ENCODE data around the gene CTNNBL1.

The CTNNBL1 gene

GRCh38 chr20:37745553-37745952 lies 51.7 kb downstream of the CTNNBL1 start:
- no peak for DNase-seq

- no peak for DNase-seq
Observed at GRCh38 chr20:37748015-37748414, 54.2 kb downstream of the CTNNBL1 start.

DNA sequence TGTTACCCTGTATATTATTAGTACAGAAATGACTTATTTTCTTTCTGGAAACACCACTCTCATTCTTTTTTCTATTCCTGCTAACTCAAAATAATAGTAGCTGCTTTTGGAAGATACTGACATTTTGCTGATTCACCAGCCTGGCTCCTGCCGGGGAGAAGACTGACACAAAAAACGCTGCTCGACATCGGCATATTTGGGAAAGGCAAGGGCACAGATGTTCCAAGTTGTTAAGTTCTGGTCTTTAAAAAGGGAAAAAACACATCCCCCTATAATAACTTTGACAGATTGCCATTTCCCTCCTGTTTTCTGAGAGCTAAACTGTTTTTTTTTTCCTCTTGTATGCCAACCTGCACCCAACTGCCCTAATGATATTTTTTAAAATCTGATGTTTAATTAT lies 55.4 kb downstream of the CTNNBL1 start:
- peak; percentile 90 for DNase-seq

DNA sequence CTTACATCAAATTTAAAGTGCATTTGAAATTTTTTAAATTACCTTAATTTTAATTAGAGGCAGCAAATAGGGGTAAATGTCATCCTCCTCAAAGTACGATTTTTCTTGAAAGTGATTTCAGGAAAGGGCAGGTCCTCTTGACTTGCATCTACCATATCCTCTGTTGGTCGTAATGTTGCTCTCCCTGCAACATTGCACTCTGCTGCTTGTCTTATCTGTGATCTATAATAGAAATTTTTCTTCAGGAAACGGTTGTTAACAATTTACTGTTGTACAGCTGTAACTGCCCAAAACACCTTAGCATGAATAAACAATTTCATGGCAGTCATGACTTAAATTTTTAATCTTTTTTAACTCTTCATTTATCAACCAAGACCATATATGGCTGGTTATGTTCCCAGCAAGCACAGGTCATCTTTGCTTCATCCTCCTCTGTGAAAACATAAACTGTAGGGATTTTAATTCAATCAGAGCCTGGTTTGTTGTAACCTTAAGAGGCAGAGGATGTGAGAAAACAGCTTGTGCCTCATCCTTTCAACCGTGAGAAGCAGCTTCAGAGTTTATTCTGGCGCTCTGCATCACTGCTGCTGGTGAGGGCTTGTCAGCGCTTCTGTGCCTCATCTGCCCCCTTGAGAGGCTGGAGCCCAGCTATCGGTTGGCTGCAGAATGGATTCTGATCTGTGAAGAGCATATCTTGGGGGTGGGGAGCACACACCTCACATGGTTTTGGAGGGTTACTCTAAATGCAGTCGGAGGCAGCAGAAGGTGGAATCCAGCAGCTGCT lies 56.0 kb downstream of the CTNNBL1 start:
- DNase-seq = peak; percentile 91

- no peak for DNase-seq
Observed at GRCh38 chr20:37755665-37756064, 61.8 kb downstream of the CTNNBL1 start.

DNA sequence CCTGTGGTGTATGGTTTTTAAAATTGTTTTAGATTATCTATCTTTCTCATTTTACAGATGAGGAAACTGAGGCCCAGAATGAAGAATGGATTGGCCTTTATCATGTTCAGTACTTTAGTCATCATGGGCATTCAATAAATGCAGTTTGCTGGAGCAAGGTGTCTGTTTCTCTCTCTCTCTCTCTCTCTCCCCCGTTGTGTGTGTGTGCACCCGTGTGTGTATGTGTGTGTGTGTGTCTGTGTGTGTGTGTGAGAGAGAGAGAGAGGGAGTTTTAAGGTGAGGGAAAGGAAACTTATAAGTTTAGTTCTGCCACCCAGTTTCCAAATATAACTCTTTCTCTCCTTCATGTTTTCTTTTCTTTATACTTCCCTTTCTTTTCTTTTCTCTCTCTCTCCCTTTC lies 62.4 kb downstream of the CTNNBL1 start:
- no peak for DNase-seq

DNA sequence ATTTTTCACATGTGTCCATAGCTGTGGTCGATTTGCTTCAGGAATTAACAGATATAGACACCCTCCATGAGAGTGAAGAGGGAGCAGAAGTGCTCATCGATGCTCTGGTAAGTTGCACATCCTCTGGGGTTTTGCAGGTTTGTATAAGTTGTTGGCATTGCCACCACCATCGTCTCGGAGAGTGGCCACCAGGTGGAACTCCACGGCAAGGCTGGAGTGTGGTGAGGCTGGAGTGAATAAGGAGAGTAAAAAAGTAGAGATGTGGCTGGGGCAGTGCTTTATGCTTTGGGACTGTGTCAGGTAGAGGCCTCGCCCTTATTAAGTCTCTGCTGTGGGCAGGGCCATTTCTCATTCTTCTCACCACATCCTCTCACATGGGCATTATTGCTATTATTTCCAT lies 63.7 kb downstream of the CTNNBL1 start:
- no peak for DNase-seq

DNA sequence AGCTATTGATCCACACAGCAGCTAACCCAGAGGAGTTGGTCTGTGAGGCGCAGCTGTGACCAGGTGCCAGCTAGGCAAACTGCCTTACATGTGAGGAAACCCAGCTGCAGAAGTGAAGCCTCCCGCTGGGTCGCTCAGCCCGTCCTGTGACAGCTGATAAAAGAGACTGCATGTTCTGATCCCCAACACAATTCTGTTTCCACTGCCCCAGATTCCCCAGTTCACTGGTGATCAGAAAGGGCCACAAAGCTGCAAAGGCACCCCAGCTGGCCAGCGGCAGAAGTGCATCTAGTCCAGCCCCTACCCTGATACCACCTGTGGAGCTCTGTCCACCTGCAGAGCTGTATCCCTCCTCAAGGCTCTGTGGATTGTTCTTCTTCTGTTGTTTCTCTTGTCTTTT lies 64.5 kb downstream of the CTNNBL1 start:
- DNase-seq = no peak

DNA sequence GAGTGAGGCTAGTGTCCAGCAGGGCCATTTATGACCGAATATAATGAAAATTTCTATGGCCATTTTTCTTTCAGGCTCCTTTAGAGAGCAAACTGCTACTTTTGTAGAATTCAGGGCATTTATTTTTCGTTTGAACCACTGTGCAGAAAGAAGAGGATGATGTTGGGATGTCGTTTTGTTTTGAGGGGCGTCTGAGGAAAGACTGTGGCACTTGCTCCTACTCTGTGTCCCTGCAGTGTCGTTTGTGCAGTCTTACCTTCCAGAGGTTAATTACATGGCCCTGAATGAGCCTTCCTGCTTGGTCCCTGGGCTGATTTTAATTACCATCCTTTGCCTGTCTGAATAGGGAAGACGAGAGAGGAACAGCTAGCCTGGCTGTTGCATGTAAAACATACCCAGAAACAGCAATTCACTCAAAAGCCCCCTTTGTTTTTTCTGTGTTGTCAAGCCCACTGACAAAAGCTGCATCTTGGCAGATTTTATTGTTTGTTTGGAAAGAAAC lies 65.3 kb downstream of the CTNNBL1 start:
- DNase-seq = no peak

DNA sequence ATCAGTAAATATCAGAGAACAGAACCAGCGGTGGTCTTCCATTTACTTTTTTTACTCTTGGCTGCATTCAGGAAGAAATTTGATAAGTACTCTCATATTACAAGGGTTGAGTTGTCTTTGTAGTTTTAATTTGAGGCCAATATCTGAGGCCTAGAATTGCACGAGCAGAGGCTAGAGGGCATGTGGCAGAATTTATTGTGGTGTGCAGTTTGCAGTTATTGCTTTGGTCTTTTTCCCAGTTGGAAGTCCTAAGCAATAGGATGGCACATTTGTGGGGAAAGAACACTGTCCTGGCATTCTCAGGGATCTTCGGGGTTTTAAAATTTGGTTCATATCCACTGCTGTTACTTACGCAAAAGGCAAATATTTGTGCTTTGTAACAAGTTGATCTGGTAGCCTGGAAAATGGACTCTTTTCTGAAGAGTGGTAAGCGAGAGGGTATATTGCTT lies 66.0 kb downstream of the CTNNBL1 start:
- no peak for DNase-seq

DNA sequence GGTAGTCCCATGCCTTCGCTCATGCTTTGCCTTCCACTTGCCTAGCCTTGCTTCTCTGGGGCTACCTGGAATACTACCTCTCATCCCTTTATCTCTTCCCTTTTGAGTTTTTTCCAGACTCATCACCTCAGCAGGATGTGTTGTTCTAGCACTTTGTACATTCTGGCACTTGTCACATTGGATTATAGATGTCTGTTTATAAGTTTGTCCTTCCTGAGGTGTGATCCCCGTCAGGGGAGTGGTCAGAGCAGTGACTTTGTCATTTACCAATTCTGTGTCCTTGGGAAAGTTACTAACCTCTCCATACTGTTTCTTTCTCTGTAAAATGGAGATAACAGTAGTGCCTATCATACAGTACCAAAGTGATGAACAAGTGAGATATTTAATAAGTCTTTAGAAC lies 66.5 kb downstream of the CTNNBL1 start:
- no peak for DNase-seq

- no peak for DNase-seq
Observed at GRCh38 chr20:37762716-37763485, 69.1 kb downstream of the CTNNBL1 start.

DNA sequence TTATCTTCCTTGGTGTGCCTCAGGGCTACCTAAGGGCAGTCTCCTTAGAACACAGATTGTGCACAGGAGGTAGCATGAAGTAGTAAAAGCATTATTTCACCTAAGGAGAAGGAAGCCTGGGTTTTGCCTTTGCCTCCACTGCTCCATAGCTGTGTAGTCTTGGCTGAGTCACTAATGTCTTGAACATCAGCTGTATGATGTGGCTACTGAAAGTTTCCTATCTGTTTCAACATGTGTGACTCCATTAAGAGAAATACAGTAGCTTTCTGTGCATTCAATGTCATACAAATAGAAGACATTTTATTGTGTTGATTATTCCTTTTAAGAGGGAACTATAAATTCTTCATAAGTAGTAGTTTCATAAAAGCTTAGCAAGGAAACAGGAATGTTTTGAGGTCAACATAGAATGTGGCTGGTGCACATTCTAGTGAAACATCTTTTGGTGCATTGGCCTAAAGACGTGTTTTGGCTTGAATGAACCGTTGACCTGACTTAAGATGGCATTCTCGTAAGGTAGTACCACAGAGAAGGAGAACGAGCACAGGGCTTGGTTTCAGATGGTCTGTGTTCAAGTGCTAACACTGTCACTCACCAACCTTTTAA lies 70.6 kb downstream of the CTNNBL1 start:
- DNase-seq = no peak

GRCh38 chr20:37770908-37771307 lies 77.1 kb downstream of the CTNNBL1 start:
- no peak for DNase-seq

DNA sequence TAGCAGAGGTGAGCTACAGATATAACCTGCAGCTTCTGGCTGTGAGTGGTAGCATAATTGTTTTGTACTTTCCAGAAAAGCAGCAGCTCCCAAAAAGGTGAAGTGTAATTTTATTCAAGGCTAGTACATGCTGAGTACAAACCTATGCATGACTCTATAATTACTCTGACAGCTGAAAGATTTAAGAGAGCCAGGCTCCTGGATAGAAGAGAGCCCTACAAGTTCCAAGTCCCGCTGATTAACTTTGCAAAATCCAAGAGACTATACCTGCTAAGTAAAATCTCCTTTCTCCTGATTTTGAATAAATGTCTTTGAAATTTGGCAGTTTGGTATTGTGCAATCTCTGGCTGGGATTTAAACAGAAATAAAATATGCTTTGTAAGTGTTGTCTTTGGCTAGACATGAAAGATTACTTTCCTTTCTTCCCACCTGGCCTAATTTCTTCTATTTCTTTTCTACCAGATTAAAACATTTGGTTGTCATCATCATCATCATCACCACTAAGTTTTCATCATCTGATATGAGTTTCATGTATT lies 79.5 kb downstream of the CTNNBL1 start:
- DNase-seq = no peak

GRCh38 chr20:37774156-37774555 lies 80.3 kb downstream of the CTNNBL1 start:
- DNase-seq = no peak

- DNase-seq = no peak
Observed at GRCh38 chr20:37775200-37775599, 81.4 kb downstream of the CTNNBL1 start.

DNA sequence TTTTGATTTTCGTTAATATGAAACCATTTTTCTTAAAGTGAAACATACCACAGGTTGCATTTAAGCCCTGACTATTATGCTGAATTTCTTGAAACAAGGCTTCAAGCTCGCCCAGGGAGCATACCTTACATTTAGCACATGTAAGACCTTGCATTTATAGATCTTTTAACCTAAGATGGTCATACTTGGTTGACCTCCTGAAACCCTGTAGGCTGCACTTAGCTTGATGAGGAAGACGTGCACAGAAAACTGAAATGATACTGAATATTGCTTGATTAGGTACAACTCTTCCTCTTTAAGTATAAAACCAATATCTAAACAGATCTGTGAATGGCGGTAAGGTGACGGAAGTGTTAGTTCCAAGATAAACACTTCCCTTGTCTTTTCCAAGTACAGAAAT lies 82.2 kb downstream of the CTNNBL1 start:
- DNase-seq = no peak

- no peak for DNase-seq
Observed at GRCh38 chr20:37776526-37776925, 82.7 kb downstream of the CTNNBL1 start.

- peak; percentile 31 for DNase-seq
Observed at GRCh38 chr20:37777012-37777950, 83.5 kb downstream of the CTNNBL1 start.

DNA sequence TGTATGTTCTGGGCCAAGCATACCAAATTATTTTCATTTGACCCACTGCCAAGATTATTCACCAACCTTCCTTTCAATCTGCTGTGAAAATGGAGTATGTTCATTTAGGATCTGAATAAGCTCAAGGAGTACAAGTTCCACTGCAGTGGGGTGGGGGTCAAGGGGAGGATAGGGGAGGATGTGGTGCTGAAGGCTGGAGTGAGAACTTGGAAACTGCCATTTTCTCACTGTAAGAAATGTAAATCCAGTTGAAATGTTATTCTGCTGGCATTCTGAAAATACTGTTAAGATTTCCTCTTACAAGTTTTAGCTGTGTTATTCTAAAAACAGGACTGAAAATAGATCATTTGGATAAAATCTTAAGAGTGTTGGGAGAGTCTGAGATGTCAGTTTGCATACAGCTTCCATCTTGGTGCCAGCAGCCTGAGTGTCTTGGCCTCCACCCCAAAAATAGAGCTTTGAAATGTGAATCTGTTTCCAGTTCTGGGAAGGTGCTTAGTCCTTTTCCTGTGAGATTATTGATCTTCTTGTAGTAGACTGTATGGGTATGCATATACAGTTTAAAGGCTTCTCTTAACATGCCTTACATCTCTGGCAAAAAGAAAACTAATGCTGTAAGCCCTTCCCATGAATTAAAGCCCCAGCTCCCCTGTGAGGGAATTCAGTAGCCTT lies 84.3 kb downstream of the CTNNBL1 start:
- no peak for DNase-seq

DNA sequence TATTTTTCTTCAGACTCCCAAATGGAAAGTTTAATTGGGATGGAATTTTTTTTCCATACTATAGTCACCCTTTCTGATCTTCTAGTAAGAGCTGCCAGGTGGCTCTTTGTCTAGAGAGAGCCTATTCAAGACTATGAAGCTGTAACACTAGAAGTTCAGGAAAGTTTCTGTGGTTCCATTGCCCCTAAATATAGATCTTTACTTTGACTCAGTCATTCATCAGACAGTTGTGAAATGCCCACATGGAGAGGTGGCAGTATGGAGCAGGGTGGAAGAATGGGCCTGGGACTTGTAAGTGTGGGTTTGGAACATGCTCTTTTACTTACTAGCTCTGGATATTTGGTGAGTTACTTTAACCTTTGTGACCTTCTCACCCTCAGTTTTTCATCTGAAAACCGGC lies 87.8 kb downstream of the CTNNBL1 start:
- no peak for DNase-seq

Data from NCI-H1694 treated with DMSO at 0.1 percent for 48 hours (cell line).